Stromal cell of bone marrow (primary cell): ENCODE results near the gene EFEMP1.
"Not testable (repeated sequence)": the region's sequence is repeated elsewhere in the genome, so short reads cannot be mapped to it uniquely, and the experiment has no call there.

Experiments
- DNase-seq: peaks from one replicate; pipeline ENCODE4 v3.0.0-alpha.2; 2012; ENCODE audit warnings: low read depth

Gene EFEMP1

GRCh38 chr2:55865096-55865835 is 58.3 kb downstream of the EFEMP1 start:
- DNase-seq: no peak

DNA sequence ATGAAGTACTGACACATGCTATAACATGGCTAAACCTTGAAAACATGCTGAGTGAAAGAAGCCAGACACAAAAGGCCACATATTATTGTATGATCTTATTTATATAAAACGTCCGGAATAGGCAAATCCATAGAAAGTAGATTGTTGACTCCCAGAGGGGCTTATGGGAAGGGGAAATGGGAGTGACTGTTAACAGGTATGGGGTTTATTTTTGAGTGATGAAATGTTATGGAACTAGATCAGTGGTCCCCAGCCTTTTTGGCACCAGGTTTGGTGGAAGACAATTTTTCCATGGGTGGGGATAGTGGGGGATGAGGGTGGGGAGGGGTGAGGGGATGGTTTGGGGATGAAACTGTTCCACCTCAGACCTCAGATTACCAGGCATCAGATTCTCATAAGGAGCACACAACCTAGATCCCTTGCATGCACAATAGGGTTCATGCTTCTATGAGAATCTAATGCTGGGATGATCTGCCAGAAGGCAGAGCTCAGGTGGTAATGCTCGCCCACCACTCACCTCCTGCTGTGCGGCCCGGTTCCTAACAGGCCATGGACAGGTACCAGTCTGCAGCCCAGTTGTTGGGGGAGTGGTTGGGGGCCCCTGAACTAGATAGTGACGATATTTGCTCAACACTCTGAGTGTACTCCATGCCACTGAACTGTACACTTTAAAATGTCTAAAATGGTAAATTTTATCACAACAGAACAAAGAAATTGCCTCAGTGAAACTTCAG is 59.1 kb downstream of the EFEMP1 start:
- no peak for DNase-seq

- peak; percentile 99 for DNase-seq
These were observed 60.8 kb downstream of the EFEMP1 start for GRCh38 chr2:55862673-55863390.

- peak; percentile 94 for DNase-seq
These were observed 61.3 kb downstream of the EFEMP1 start for GRCh38 chr2:55862246-55862645.

DNA sequence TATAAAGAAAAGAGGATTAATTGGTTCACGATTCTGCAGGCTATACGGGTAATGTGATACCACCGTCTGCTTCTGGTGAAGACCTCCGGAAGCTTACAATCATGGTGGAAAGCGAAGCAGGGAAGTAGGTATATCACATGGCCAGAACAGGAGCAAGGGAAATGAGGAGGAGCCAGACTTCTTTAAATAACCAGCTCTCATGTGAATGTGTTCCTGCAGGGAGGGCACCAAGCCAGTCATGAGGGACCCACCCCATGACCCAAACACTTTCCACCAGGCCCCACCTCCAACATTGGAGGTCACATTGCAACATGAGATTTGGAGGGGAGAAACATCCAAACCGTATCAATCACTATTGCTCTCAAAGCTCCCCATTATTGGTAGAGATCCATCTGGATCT is 61.8 kb downstream of the EFEMP1 start:
- peak; percentile 20 for DNase-seq

- DNase-seq: no peak
These were observed 62.8 kb downstream of the EFEMP1 start for GRCh38 chr2:55860832-55861231.

- no peak for DNase-seq
These were observed 63.7 kb downstream of the EFEMP1 start for GRCh38 chr2:55859875-55860274.

- no peak for DNase-seq
These were observed 65.8 kb downstream of the EFEMP1 start for GRCh38 chr2:55857766-55858165.

DNA sequence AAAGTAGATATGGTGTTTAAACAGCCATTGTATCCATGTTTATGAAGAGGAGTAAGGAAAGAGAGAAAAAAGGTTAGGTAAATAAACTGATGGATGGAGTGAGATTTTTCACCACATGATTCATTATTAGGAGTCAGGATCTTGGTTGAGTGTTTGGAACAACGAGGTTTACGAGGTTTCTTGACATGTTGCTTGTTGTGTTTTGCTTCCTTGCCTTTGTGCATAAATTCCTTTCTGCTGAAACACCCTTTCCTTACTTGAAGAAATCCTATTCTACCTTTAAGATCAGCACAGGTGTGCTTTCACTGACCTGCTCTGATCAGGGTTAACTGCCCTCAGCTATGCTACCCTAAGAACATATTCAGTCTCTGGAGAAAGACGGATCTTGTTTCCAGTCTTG is 66.6 kb downstream of the EFEMP1 start:
- DNase-seq: no peak

DNA sequence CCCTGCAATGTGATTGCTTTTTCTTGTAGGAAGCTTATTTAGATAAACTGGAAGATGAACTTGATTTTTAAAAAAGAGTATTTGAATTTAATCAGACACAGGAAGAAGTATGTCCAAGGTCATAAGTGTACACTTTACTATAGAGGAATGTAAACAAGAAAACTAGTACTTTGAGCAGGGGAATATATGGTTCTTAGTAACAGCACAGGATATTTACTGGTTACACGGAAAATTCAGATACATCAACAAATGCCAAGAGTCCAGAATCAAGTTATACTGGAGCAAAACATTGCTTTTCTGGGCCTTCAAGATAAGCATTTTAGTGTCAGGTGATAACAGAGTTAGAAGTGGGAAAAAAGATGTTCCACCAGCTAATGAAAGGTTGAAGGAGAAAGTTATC is 75.5 kb downstream of the EFEMP1 start:
- no peak for DNase-seq

GRCh38 chr2:55846426-55846825 is 77.2 kb downstream of the EFEMP1 start:
- no peak for DNase-seq

- DNase-seq: no peak
These were observed 78.6 kb downstream of the EFEMP1 start for GRCh38 chr2:55844986-55845385.

- DNase-seq: no peak
These were observed 79.6 kb downstream of the EFEMP1 start for GRCh38 chr2:55843994-55844345.

DNA sequence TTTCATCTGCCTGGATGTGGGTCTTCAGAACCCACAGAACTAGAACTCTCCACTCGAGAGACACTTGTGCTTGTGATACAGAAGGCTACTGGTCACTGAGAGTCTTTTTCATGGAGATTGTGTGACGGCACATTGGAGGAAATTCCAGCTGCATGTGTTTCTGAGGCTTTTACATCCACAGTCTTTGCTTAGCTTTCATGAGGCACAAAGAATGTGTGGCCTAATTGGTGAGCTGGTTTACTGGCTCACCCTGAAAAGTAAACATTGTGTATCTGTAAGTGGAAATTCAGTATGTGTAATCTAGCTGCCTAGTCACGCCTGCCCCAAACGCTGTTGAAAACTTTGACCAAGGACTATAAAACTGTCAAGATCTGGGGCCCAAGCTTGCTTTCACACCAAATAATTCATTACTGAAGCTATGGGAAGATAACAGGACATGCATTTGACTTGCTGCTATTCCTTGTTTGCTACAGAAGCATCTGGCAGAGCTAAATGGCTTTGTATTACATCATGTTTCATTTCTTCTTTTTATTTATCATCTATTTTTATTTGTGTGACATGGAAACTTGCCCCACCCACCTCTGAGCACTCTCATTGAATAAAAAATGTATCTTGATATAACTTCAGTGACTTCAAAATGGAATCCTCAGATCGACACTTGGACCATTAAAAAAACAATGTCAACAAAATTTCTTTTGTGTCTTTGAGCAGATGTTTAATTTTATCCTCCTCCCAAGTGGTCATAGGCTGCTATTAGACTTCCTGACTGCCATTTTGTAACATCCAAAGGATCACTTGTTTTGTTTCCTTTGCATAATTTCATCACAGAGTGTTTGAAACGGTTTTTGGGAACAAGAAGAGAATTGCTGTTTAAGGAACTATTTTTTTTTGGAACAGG is 80.2 kb downstream of the EFEMP1 start:
- DNase-seq: peak; percentile 95

DNA sequence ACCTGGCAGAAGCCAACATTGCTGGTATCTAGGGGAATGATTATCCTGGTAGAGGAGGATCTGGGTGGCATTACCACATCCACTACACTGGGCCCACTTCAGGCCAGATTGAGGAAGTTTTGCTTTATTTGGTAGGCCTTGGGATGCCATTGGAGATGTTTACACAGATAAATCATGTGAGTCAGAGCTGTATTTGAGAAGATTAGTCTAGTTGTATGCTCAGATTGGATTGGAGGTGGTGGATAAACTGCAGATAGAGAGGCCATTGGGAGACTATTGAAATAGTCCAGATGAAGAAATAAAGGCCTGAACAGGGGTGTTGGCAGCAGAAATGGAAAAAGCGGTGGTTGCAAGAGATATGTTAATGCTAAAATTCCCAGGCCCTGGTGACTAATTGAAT is 81.5 kb downstream of the EFEMP1 start:
- peak; percentile 21 for DNase-seq

GRCh38 chr2:55840460-55840859 is 83.1 kb downstream of the EFEMP1 start:
- no peak for DNase-seq

GRCh38 chr2:55839182-55839819 is 84.3 kb downstream of the EFEMP1 start:
- no peak for DNase-seq

- DNase-seq: no peak
These were observed 84.9 kb downstream of the EFEMP1 start for GRCh38 chr2:55838653-55839052.

DNA sequence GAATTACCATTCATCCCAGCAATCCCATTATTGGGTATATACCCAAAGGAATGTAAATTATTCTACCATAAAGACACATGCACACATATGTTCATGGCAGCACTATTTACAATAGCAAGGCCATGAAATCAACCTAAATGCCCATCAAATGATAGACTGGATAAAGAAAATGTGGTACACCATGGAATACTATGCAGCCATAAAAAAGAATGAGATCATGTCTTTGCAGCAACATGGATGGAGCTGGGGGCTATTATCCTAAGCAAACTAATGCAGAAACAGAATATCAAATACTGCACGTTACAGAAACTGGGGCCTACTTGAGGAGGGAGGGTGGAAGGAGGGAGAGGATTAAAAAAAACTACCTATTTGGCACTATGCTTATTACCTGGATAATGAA is 85.5 kb downstream of the EFEMP1 start:
- not testable (repeated sequence) for DNase-seq

- no peak for DNase-seq
These were observed 86.5 kb downstream of the EFEMP1 start for GRCh38 chr2:55837073-55837472.

- not testable (repeated sequence) for DNase-seq
These were observed 91.7 kb downstream of the EFEMP1 start for GRCh38 chr2:55831671-55832410.
